SK-N-SH treated with all-trans-retinoic acid at 6 μM for 48 hours (cell line): ENCODE data around the gene CCRL2.
"Not testable (repeated sequence)": the region's sequence is repeated elsewhere in the genome, so short reads cannot be mapped to it uniquely, and the experiment has no call there.

Experiments used
- ATAC-seq: fragments of 200-7000 bp; cut with Tn5 transposase; 3 replicates; pipeline ENCODE4 v1.9.1; 2020; ENCODE audit warnings: mild to moderate bottlenecking, moderate library complexity
- ARNTL ChIP-seq: fragments of 450-650 bp; formaldehyde crosslinking; IDR thresholded peaks from 2 replicates; pipeline ENCODE4 v1.5.0; 2020; ENCODE audit warnings: low read depth, mild to moderate bottlenecking, moderate library complexity, borderline replicate concordance
- BACH2 ChIP-seq: fragments of 250-450 bp; sonication (Bioruptor Pico); IDR thresholded peaks from 2 replicates; pipeline ENCODE4 v1.9.0; 2021; ENCODE audit warnings: mild to moderate bottlenecking, borderline replicate concordance
- CREB5 ChIP-seq: fragments of 250-450 bp; sonication (Bioruptor Pico); IDR thresholded peaks from 2 replicates; pipeline ENCODE4 v1.5.1; 2020; ENCODE audit warnings: low read depth, mild to moderate bottlenecking, moderate library complexity
- CSRNP3 ChIP-seq: fragments of 250-450 bp; sonication (Bioruptor Pico); IDR thresholded peaks from 2 replicates; pipeline ENCODE4 v1.5.1; 2021; ENCODE audit warnings: mild to moderate bottlenecking, moderate library complexity
- ESRRG ChIP-seq: fragments of 250-450 bp; sonication (Bioruptor Pico); IDR thresholded peaks from 2 replicates; pipeline ENCODE4 v1.6.1; 2021; ENCODE audit warnings: mild to moderate bottlenecking
- GLIS3 ChIP-seq: fragments of 250-450 bp; sonication (Bioruptor Pico); IDR thresholded peaks from 2 replicates; pipeline ENCODE4 v1.5.0; 2020; ENCODE audit warnings: mild to moderate bottlenecking, moderate library complexity
- ISL1 ChIP-seq: fragments of 250-450 bp; sonication (Bioruptor Pico); IDR thresholded peaks from 2 replicates; pipeline ENCODE4 v2.1.2; 2022; ENCODE audit warnings: mild to moderate bottlenecking, moderate library complexity
- OSR1 ChIP-seq: fragments of 250-450 bp; sonication (Bioruptor Pico); IDR thresholded peaks from 2 replicates; pipeline ENCODE4 v1.8.0; 2022; ENCODE audit warnings: moderate library complexity, mild to moderate bottlenecking, inconsistent platforms
- PATZ1 ChIP-seq: fragments of 250-450 bp; sonication (Bioruptor Pico); IDR thresholded peaks from 2 replicates; pipeline ENCODE4 v1.8.0; 2020; ENCODE audit warnings: mild to moderate bottlenecking, moderate library complexity, borderline replicate concordance
- POU6F1 ChIP-seq: fragments of 250-450 bp; sonication (Bioruptor Pico); IDR thresholded peaks from 2 replicates; pipeline ENCODE4 v1.8.0; 2021; ENCODE audit warnings: low read depth, mild to moderate bottlenecking, moderate library complexity, borderline replicate concordance
- PPARA ChIP-seq: fragments of 250-450 bp; sonication (Bioruptor Pico); IDR thresholded peaks from 2 replicates; pipeline ENCODE4 v1.5.0; 2020; ENCODE audit warnings: mild to moderate bottlenecking, borderline replicate concordance
- RARB ChIP-seq: fragments of 250-450 bp; sonication (Bioruptor Pico); IDR thresholded peaks from 2 replicates; pipeline ENCODE4 v1.8.0; 2021; ENCODE audit warnings: mild to moderate bottlenecking, moderate library complexity
- SNAI2 ChIP-seq: fragments of 250-450 bp; sonication (Bioruptor Pico); IDR thresholded peaks from 2 replicates; pipeline ENCODE4 v1.5.0; 2020; ENCODE audit warnings: mild to moderate bottlenecking, moderate library complexity
- TCF4 ChIP-seq: fragments of 250-450 bp; sonication (Bioruptor Pico); IDR thresholded peaks from 2 replicates; pipeline ENCODE4 v1.8.0; 2021; ENCODE audit warnings: mild to moderate bottlenecking, moderate library complexity, borderline replicate concordance
- TOX ChIP-seq: fragments of 250-450 bp; sonication (Bioruptor Pico); IDR thresholded peaks from 2 replicates; pipeline ENCODE4 v1.8.0; 2021; ENCODE audit warnings: mild to moderate bottlenecking, moderate library complexity, borderline replicate concordance
- TSHZ2 ChIP-seq: fragments of 250-450 bp; sonication (Bioruptor Pico); IDR thresholded peaks from 2 replicates; pipeline ENCODE4 v1.5.0; 2020; ENCODE audit warnings: mild to moderate bottlenecking, moderate library complexity
- ZC3H10 ChIP-seq: fragments of 250-450 bp; sonication (Bioruptor Pico); IDR thresholded peaks from 2 replicates; pipeline ENCODE4 v1.5.1; 2021; ENCODE audit warnings: mild to moderate bottlenecking, moderate library complexity
- ZFP3 ChIP-seq: fragments of 250-450 bp; sonication (Bioruptor Pico); IDR thresholded peaks from 2 replicates; pipeline ENCODE4 v1.5.0; 2020; ENCODE audit warnings: mild to moderate bottlenecking, moderate library complexity
- ZNF565 ChIP-seq: fragments of 450-650 bp; formaldehyde crosslinking; conservative IDR thresholded peaks from 2 replicates; pipeline ENCODE4 v1.5.0; 2020; ENCODE audit warnings: low read depth, mild to moderate bottlenecking, moderate library complexity
- ZNF70 ChIP-seq: fragments of 450-650 bp; formaldehyde crosslinking; IDR thresholded peaks from 2 replicates; pipeline ENCODE4 v1.5.0; 2020; ENCODE audit warnings: mild to moderate bottlenecking, moderate library complexity
- ZNF8 ChIP-seq: fragments of 450-650 bp; formaldehyde crosslinking; IDR thresholded peaks from 2 replicates; pipeline ENCODE4 v1.5.0; 2020; ENCODE audit warnings: mild to moderate bottlenecking, moderate library complexity

The CCRL2 gene

GRCh38 chr3:46427404-46427803 is 20.3 kb downstream of the CCRL2 start:
- ATAC-seq, result not testable (repeated sequence)

- ATAC-seq, result no peak
- TF ChIP-seq TSHZ2 (no peak), ZNF70 (no peak), ARNTL (no peak), ZC3H10 (CRISPR knock-in tag) (no peak), ESRRG (CRISPR knock-in tag) (no peak)
These were observed 21.1 kb downstream of the CCRL2 start for GRCh38 chr3:46427916-46428833.

- ATAC-seq, result no peak
- no peak for TF ChIP-seq TOX
- no peak for TF ChIP-seq ZC3H10 (CRISPR knock-in tag)
- no peak for TF ChIP-seq OSR1 (CRISPR knock-in tag)
- no peak for TF ChIP-seq ZNF8 (CRISPR knock-in tag)
- TF ChIP-seq PATZ1 (CRISPR knock-in tag), result no peak
- no peak for TF ChIP-seq POU6F1
- no peak for TF ChIP-seq ZFP3 (CRISPR knock-in tag)
- no peak for TF ChIP-seq CREB5
- no peak for TF ChIP-seq GLIS3
- TF ChIP-seq ZNF565, result no peak
- TF ChIP-seq ZNF70, result no peak
- TF ChIP-seq ISL1 (CRISPR knock-in tag), result no peak
- TF ChIP-seq PPARA (CRISPR knock-in tag), result no peak
- no peak for TF ChIP-seq TCF4
- TF ChIP-seq TSHZ2, result no peak
- no peak for TF ChIP-seq ESRRG (CRISPR knock-in tag)
- no peak for TF ChIP-seq BACH2
- TF ChIP-seq RARB (CRISPR knock-in tag), result no peak
- TF ChIP-seq CSRNP3, result no peak
- TF ChIP-seq SNAI2 (CRISPR knock-in tag), result no peak
- TF ChIP-seq, all 23 proteins: peak for 0
These were observed 22.2 kb downstream of the CCRL2 start for GRCh38 chr3:46429250-46429649.
